GM23338 (cell line): ENCODE data around the gene PCDHB15.

Experiments
- CREB1 ChIP-seq: fragments of 250-450 bp; sonication (Bioruptor Pico); IDR thresholded peaks from 2 replicates; pipeline ENCODE4 v1.5.0; 2020; ENCODE audit warnings: low read depth, mild to moderate bottlenecking, moderate library complexity
- EZH2 ChIP-seq: fragments of 200-600 bp; sonication (generic); IDR thresholded peaks from one replicate; pipeline ENCODE4 v1.8.0; 2017; ENCODE audit warnings: antibody characterized with exemption, mild to moderate bottlenecking, low read depth; ENCODE audit not compliant: unreplicated experiment
- EZH2phosphoT487 ChIP-seq: fragments of 200-600 bp; sonication (generic); IDR thresholded peaks from one replicate; pipeline ENCODE4 v1.8.1; 2018; ENCODE audit warnings: antibody characterized with exemption; ENCODE audit not compliant: unreplicated experiment
- JUNB ChIP-seq: IDR thresholded peaks from one replicate; pipeline ENCODE4 v1.6.1; 2016; ENCODE audit warnings: antibody characterized with exemption; ENCODE audit not compliant: unreplicated experiment
- NANOG ChIP-seq: IDR thresholded peaks from 2 replicates; pipeline ENCODE4 v1.6.1; 2016; ENCODE audit warnings: antibody characterized with exemption, borderline replicate concordance
- POLR2AphosphoS5 ChIP-seq: IDR thresholded peaks from 2 replicates; pipeline ENCODE4 v1.6.1; 2016; ENCODE audit warnings: antibody characterized with exemption, low read depth
- STAT1 ChIP-seq: IDR thresholded peaks from one replicate; pipeline ENCODE4 v1.6.1; 2016; ENCODE audit warnings: antibody characterized with exemption; ENCODE audit not compliant: unreplicated experiment
- ZNF114 ChIP-seq: fragments of 250-450 bp; sonication (Bioruptor Pico); IDR thresholded peaks from 2 replicates; pipeline ENCODE4 v1.5.0; 2020; ENCODE audit warnings: mild to moderate bottlenecking, moderate library complexity
- ZNF331 ChIP-seq: fragments of 250-450 bp; sonication (Bioruptor Pico); IDR thresholded peaks from 2 replicates; pipeline ENCODE4 v1.5.0; 2020; ENCODE audit warnings: low read depth, mild to moderate bottlenecking, moderate library complexity
- TF ChIP-seq, protein P1 (sequence below): IDR thresholded peaks from one replicate; pipeline ENCODE4 v1.6.1; 2018; ENCODE audit warnings: antibody characterized with exemption; ENCODE audit not compliant: unreplicated experiment
- TF ChIP-seq, protein P2 (sequence below), 2 experiments: fragments of 200-600 bp in 1 of 2; sonication (generic) in 1 of 2; conservative IDR thresholded peaks; 2 replicates each; pipeline versions ENCODE4 v1.5.1 to v1.6.1; 2016 to 2017; ENCODE audit warnings: antibody characterized with exemption in 2 of 2, low read depth in 2 of 2, mild to moderate bottlenecking in 2 of 2, moderate library complexity in 1 of 2
- TF ChIP-seq, protein P3 (sequence below): IDR thresholded peaks from 2 replicates; pipeline ENCODE4 v1.6.1; 2016; ENCODE audit warnings: antibody characterized with exemption
- TF ChIP-seq, protein P4 (sequence below): fragments of 250-450 bp; sonication (Bioruptor Pico); IDR thresholded peaks from 2 replicates; pipeline ENCODE4 v1.5.0; 2020; ENCODE audit warnings: mild to moderate bottlenecking, moderate library complexity

GRCh38 chr5:141261238-141261546 is 16.0 kb downstream of the PCDHB15 start:
- TF ChIP-seq, protein P1, sequence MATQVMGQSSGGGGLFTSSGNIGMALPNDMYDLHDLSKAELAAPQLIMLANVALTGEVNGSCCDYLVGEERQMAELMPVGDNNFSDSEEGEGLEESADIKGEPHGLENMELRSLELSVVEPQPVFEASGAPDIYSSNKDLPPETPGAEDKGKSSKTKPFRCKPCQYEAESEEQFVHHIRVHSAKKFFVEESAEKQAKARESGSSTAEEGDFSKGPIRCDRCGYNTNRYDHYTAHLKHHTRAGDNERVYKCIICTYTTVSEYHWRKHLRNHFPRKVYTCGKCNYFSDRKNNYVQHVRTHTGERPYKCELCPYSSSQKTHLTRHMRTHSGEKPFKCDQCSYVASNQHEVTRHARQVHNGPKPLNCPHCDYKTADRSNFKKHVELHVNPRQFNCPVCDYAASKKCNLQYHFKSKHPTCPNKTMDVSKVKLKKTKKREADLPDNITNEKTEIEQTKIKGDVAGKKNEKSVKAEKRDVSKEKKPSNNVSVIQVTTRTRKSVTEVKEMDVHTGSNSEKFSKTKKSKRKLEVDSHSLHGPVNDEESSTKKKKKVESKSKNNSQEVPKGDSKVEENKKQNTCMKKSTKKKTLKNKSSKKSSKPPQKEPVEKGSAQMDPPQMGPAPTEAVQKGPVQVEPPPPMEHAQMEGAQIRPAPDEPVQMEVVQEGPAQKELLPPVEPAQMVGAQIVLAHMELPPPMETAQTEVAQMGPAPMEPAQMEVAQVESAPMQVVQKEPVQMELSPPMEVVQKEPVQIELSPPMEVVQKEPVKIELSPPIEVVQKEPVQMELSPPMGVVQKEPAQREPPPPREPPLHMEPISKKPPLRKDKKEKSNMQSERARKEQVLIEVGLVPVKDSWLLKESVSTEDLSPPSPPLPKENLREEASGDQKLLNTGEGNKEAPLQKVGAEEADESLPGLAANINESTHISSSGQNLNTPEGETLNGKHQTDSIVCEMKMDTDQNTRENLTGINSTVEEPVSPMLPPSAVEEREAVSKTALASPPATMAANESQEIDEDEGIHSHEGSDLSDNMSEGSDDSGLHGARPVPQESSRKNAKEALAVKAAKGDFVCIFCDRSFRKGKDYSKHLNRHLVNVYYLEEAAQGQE: no peak
- TF ChIP-seq, protein P2, sequence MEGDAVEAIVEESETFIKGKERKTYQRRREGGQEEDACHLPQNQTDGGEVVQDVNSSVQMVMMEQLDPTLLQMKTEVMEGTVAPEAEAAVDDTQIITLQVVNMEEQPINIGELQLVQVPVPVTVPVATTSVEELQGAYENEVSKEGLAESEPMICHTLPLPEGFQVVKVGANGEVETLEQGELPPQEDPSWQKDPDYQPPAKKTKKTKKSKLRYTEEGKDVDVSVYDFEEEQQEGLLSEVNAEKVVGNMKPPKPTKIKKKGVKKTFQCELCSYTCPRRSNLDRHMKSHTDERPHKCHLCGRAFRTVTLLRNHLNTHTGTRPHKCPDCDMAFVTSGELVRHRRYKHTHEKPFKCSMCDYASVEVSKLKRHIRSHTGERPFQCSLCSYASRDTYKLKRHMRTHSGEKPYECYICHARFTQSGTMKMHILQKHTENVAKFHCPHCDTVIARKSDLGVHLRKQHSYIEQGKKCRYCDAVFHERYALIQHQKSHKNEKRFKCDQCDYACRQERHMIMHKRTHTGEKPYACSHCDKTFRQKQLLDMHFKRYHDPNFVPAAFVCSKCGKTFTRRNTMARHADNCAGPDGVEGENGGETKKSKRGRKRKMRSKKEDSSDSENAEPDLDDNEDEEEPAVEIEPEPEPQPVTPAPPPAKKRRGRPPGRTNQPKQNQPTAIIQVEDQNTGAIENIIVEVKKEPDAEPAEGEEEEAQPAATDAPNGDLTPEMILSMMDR (conservative IDR thresholded peaks at IDR 0.05; ENCODE audit: low read depth in 2 of 2): no peak
- no peak for TF ChIP-seq POLR2AphosphoS5
- TF ChIP-seq, protein P3, sequence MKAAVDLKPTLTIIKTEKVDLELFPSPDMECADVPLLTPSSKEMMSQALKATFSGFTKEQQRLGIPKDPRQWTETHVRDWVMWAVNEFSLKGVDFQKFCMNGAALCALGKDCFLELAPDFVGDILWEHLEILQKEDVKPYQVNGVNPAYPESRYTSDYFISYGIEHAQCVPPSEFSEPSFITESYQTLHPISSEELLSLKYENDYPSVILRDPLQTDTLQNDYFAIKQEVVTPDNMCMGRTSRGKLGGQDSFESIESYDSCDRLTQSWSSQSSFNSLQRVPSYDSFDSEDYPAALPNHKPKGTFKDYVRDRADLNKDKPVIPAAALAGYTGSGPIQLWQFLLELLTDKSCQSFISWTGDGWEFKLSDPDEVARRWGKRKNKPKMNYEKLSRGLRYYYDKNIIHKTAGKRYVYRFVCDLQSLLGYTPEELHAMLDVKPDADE: no peak
- no peak for TF ChIP-seq STAT1
- TF ChIP-seq EZH2: no peak
- TF ChIP-seq JUNB: no peak
- TF ChIP-seq EZH2phosphoT487: no peak
- no peak for TF ChIP-seq CREB1 (CRISPR knock-in tag)
- no peak for TF ChIP-seq ZNF331 (CRISPR knock-in tag)
- TF ChIP-seq ZNF114 (CRISPR knock-in tag): no peak
- TF ChIP-seq NANOG: no peak
- TF ChIP-seq, protein P4, sequence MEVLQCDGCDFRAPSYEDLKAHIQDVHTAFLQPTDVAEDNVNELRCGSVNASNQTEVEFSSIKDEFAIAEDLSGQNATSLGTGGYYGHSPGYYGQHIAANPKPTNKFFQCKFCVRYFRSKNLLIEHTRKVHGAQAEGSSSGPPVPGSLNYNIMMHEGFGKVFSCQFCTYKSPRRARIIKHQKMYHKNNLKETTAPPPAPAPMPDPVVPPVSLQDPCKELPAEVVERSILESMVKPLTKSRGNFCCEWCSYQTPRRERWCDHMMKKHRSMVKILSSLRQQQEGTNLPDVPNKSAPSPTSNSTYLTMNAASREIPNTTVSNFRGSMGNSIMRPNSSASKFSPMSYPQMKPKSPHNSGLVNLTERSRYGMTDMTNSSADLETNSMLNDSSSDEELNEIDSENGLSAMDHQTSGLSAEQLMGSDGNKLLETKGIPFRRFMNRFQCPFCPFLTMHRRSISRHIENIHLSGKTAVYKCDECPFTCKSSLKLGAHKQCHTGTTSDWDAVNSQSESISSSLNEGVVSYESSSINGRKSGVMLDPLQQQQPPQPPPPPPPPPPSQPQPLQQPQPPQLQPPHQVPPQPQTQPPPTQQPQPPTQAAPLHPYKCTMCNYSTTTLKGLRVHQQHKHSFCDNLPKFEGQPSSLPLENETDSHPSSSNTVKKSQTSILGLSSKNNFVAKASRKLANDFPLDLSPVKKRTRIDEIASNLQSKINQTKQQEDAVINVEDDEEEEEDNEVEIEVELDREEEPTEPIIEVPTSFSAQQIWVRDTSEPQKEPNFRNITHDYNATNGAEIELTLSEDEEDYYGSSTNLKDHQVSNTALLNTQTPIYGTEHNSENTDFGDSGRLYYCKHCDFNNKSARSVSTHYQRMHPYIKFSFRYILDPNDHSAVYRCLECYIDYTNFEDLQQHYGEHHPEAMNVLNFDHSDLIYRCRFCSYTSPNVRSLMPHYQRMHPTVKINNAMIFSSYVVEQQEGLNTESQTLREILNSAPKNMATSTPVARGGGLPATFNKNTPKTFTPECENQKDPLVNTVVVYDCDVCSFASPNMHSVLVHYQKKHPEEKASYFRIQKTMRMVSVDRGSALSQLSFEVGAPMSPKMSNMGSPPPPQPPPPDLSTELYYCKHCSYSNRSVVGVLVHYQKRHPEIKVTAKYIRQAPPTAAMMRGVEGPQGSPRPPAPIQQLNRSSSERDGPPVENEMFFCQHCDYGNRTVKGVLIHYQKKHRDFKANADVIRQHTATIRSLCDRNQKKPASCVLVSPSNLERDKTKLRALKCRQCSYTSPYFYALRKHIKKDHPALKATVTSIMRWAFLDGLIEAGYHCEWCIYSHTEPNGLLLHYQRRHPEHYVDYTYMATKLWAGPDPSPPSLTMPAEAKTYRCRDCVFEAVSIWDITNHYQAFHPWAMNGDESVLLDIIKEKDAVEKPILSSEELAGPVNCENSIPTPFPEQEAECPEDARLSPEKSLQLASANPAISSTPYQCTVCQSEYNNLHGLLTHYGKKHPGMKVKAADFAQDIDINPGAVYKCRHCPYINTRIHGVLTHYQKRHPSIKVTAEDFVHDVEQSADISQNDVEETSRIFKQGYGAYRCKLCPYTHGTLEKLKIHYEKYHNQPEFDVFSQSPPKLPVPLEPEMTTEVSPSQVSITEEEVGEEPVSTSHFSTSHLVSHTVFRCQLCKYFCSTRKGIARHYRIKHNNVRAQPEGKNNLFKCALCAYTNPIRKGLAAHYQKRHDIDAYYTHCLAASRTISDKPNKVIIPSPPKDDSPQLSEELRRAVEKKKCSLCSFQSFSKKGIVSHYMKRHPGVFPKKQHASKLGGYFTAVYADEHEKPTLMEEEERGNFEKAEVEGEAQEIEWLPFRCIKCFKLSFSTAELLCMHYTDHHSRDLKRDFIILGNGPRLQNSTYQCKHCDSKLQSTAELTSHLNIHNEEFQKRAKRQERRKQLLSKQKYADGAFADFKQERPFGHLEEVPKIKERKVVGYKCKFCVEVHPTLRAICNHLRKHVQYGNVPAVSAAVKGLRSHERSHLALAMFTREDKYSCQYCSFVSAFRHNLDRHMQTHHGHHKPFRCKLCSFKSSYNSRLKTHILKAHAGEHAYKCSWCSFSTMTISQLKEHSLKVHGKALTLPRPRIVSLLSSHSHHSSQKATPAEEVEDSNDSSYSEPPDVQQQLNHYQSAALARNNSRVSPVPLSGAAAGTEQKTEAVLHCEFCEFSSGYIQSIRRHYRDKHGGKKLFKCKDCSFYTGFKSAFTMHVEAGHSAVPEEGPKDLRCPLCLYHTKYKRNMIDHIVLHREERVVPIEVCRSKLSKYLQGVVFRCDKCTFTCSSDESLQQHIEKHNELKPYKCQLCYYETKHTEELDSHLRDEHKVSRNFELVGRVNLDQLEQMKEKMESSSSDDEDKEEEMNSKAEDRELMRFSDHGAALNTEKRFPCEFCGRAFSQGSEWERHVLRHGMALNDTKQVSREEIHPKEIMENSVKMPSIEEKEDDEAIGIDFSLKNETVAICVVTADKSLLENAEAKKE (CRISPR knock-in tag): no peak
